ENCODE data around the gene KCNN3.
"Not testable (repeated sequence)": the region's sequence is repeated elsewhere in the genome, so short reads cannot be mapped to it uniquely, and the experiment has no call there.

KCNN3 gene

GRCh38 chr1:154686507-154686906, 183.6 kb downstream of the KCNN3 start:
- no peak for DNase-seq

GRCh38 chr1:154683820-154684219, 186.3 kb downstream of the KCNN3 start:
- DNase-seq: no peak

- no peak for DNase-seq
Measured at GRCh38 chr1:154682254-154682653, 187.8 kb downstream of the KCNN3 start.

GRCh38 chr1:154677844-154678243, 192.2 kb downstream of the KCNN3 start:
- not testable (repeated sequence) for DNase-seq

- not testable (repeated sequence) for DNase-seq
Measured at GRCh38 chr1:154676847-154677246, 193.2 kb downstream of the KCNN3 start.

- DNase-seq: not testable (repeated sequence)
Measured at GRCh38 chr1:154674456-154674855, 195.6 kb downstream of the KCNN3 start.

- not testable (repeated sequence) for DNase-seq
Measured at GRCh38 chr1:154672245-154672644, 197.8 kb downstream of the KCNN3 start.

- not testable (repeated sequence) for DNase-seq
Measured at GRCh38 chr1:154671412-154671811, 198.7 kb downstream of the KCNN3 start.

- DNase-seq: not testable (repeated sequence)
Measured at GRCh38 chr1:154670310-154671270, 199.5 kb downstream of the KCNN3 start.

GRCh38 chr1:154669464-154670282, 200.4 kb downstream of the KCNN3 start:
- peak; percentile 47 for DNase-seq

- no peak for DNase-seq
Measured at GRCh38 chr1:154666051-154666790, 203.9 kb downstream of the KCNN3 start.

GRCh38 chr1:154664331-154665002, 205.6 kb downstream of the KCNN3 start:
- DNase-seq: no peak

GRCh38 chr1:154663471-154664060, 206.5 kb downstream of the KCNN3 start:
- no peak for DNase-seq

GRCh38 chr1:154661110-154661509, 209.0 kb downstream of the KCNN3 start:
- DNase-seq: no peak

GRCh38 chr1:154659823-154660592, 210.1 kb downstream of the KCNN3 start:
- no peak for DNase-seq

- no peak for DNase-seq
Measured at GRCh38 chr1:154657556-154657955, 212.5 kb downstream of the KCNN3 start.

GRCh38 chr1:154652893-154653292, 217.2 kb downstream of the KCNN3 start:
- DNase-seq: no peak

Measured in KG1 (cell line).